NCI-H146 treated with DMSO at 0.1 percent for 48 hours (cell line): ENCODE results near the gene HSPA6.
"Not testable (repeated sequence)": the region's sequence is repeated elsewhere in the genome, so short reads cannot be mapped to it uniquely, and the experiment has no call there.

Source experiments
- DNase-seq: peaks from one replicate; lab custom pipeline; 2025; ENCODE audit not compliant: unreplicated experiment; lab: John Stamatoyannopoulos, UW

The HSPA6 gene

DNA sequence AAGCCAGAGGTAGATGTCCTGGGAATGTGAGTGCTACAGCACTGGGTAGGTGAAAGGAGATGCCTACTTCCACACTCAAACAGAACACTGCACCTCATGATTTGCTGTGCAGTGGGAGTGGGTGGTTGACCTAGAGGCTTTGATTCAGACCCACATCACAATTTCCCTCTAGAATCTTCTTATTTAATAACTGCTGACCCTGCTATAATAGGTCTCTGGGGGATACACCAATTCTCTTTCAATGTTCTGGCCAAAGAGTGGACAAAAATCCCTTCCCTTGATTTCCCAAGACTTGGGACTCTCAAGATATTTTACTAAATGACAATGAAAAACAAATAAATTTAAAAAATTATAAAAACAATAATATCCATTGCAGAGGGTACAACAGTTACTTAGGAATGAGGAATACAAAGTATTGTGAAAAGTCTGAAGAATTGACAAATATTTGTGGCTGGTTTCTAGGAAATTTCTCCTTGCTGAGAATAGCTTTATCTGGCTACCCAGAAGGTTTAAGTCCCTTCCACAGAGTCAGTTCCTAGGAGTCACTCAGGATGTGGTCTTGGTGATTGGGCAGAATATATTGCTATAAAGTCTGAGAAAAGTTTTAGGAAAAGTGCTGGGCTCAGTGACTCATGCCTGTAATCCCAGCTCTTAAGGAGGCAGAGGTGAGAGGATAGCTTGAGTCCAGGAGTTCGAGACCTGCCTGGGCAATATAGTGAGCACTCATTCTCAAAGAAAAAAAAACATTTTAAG, 21.5 kb upstream of the HSPA6 start:
- no peak for DNase-seq

GRCh38 chr1:161503394-161503748, 21.0 kb upstream of the HSPA6 start:
- DNase-seq, result no peak

GRCh38 chr1:161505686-161506085, 18.7 kb upstream of the HSPA6 start:
- DNase-seq, result no peak

DNA sequence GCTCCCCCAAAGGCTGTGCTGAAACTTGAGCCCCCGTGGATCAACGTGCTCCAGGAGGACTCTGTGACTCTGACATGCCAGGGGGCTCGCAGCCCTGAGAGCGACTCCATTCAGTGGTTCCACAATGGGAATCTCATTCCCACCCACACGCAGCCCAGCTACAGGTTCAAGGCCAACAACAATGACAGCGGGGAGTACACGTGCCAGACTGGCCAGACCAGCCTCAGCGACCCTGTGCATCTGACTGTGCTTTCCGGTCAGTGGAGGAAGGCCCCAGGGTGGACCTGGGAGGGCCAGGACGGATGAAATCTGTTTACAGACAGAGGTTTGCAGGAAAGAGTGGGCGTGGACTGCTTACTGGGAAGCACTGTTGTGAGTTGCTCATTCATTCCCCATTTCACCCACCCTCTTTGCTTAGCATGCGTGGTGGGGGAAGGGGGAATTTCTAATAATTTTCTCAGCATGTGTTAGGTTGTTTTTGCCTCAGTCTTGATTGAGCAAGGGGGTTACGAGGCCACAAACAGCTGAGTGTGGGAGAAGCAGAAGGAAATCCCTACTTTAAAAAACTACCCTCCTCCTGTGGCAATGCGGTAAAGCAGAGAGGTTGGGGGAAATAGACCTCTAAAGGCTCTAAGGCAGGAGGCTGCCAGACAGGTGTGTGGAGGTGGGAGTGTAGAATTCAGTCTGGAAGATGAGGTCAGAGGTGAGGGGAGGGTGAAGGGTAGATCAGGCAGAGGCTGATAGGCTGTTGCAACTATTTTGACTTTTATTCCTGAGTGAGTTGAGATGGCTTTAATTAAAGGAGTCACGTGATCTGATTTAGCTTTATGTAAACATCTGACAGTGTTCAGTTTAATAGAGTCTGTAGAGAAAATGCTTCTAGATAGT, 17.8 kb upstream of the HSPA6 start:
- no peak for DNase-seq

DNA sequence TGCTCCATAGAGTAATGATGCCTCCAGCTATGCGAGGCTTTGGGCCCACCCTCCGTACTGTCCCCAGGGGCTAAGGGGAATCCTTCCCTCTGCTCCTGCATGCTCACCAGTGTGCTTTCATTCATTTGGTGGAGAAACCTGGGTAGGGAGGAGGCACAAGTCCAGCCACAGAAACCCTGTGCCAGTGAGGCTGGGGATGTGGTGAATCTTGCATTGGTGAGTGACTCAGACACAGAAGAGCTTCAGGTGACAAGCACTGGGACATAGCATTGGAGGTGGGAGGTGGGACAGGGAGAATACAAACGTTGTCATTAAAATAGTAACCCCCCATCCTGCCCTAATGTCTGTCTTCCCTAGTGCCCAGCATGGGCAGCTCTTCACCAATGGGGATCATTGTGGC, 13.9 kb upstream of the HSPA6 start:
- no peak for DNase-seq

DNA sequence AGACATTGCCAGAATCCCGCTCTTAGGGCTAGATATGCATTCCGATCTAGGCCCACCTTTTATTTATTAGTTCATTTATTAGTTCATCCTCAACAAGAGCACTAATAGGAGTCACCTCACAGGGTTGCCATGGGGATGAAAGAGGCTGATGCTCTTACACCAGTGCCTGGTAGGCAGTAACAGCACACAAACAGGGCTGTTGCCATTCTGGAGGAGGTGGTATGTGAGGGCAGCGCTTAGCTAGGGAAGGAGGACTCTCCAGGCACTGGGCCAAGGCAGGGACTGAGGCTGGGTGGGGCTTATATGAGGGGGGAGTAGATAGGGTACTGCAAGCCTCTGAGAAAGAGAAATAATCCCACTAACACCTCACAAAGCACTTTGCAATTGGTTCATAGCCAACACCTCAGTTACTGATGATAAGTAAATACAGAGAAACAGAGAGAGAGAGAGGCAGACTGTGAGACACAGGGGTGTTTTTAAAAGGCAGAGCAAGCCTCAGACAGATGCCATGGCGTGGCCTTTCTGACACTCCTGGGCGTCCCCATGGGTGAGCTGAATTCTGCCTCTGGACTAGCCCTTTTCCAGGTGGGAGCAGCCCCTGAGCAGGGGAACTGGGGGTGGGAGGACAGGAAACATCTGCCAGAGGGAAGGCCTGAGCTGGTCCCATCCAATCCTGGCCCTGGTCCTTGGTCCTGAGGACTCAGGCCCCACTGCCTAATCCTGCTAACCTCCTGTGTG, 13.2 kb upstream of the HSPA6 start:
- no peak for DNase-seq

- DNase-seq, result no peak
Observed at GRCh38 chr1:161511756-161512060, 12.6 kb upstream of the HSPA6 start.

- DNase-seq, result not testable (repeated sequence)
Observed at GRCh38 chr1:161512636-161513447, 11.5 kb upstream of the HSPA6 start.

DNA sequence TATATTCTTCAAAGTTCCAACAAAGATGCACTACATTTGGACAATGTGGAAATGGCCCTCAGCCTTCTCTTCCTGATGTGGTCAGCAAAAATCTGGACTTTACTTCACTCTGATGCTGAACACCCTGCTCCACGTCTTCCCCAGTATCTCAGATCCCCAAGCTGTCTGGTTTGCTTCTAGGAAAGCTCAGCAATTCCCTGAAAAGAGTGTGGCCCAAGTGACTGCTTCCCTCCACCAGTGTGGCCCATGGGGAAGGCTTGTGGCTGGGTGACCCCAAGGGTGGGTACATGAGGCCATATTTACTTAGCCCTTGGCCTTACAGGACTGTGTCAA, 10.9 kb upstream of the HSPA6 start:
- DNase-seq, result not testable (repeated sequence)

GRCh38 chr1:161513953-161514352, 10.4 kb upstream of the HSPA6 start:
- DNase-seq, result not testable (repeated sequence)

DNA sequence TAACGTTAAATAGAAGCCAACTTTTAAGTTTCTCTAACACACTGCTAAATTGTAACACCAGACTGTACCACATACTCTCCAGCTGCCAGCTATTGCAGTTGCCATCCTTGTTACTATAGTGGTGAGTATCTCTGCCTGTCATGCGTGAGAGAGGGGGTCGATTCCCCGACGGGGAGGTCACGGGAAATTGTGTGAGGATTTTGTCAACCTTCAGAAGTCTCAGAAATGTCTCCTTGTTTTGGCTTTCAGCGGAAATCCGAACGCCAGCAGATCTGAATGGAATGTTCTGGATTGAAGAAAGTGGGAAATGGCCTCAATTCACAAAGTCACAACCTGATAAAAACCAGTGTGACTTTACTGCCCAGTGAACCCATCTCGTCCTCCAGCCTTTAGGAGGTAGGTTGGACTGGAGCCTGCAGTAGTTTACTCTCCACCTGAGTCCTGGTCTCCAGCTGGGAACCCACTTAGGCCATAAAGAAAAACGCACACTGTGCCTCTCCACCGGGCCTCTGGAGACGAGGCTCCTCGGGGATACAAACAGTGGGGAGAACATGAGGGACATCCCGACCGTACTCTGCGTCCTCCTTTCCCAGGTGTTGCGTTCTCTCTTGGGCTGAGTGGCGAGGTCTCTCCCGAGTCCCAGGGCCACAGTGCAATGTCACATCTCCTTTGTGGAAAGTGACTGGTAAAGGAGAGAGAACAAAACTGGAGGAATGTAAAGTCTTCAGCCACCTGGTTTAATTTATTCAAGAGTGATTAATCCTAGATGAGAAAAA, 1.1 kb upstream of the HSPA6 start:
- DNase-seq, result not testable (repeated sequence)

- not testable (repeated sequence) for DNase-seq
Observed at GRCh38 chr1:161524742-161525291, 477 bp downstream of the HSPA6 start.

- DNase-seq, result not testable (repeated sequence)
Observed at GRCh38 chr1:161525321-161525720, 981 bp downstream of the HSPA6 start.

DNA sequence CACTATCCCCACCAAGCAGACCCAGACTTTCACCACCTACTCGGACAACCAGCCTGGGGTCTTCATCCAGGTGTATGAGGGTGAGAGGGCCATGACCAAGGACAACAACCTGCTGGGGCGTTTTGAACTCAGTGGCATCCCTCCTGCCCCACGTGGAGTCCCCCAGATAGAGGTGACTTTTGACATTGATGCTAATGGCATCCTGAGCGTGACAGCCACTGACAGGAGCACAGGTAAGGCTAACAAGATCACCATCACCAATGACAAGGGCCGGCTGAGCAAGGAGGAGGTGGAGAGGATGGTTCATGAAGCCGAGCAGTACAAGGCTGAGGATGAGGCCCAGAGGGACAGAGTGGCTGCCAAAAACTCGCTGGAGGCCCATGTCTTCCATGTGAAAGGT, 1.6 kb downstream of the HSPA6 start:
- not testable (repeated sequence) for DNase-seq

GRCh38 chr1:161528550-161528949, 4.2 kb downstream of the HSPA6 start:
- not testable (repeated sequence) for DNase-seq

DNA sequence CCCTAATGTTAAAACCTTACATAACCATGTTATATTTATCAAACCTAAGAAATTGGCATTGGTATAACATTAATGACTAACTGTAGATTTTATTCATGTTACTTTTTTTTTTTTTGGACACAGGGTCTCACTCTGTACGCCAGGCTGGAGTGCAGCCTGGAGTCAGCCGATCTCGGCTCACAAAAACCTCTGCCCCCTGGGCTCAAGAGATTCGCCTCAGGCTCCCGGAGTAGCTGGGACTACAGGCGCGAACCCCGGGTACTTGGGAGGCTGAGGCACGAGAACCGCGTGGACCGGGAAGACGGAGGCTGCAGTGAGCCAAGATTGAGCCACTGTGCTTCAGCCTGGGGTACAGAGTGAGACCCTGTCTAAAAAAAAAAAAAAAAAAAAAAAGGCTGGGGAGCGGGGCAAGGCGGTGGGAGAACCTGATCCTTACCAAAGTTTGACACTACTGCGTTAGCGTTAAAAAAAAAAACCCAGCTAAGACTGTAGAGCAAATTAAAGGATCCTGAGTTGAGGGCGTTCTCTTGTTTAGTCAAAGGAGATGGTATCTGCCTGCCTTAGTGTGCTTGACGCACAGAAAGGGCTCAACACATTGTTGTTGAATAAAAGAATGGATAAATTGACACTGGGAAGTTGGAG, 5.2 kb downstream of the HSPA6 start:
- DNase-seq, result not testable (repeated sequence)

DNA sequence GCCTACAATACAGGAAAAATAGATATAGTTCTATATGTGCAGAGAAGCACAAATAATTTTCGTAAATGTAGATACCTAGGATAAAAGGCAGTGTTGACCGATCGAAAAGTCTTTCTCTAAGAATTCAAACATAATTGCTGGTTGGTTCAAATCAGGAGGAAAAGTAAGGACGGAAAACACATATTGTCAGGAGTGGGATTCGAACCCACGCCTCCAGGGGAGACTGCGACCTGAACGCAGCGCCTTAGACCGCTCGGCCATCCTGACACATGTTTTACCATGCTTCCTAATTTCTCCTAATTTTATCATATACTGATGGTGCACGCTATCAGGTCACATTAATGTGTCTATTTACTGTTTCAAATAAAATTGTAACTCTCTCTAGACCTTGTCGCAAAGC, 5.8 kb downstream of the HSPA6 start:
- peak; percentile 3 for DNase-seq

GRCh38 chr1:161530671-161531641, 6.6 kb downstream of the HSPA6 start:
- peak; percentile 76 for DNase-seq
